Activated naive CD4-positive, alpha-beta T cell treated with anti-CD3 and anti-CD28 coated beads, Interleukin-2, amount 50 U/mL, for 24 hours (primary cell): ENCODE results near the gene MAPK7.
"Not testable (repeated sequence)": the region's sequence is repeated elsewhere in the genome, so short reads cannot be mapped to it uniquely, and the experiment has no call there.

ENCODE experiments used
- H3K27ac Mint-ChIP-seq: one replicate; pipeline ENCODE4 v1.8.0; 2021; ENCODE audit warnings: mild to moderate bottlenecking, mixed read lengths
- H3K27me3 Mint-ChIP-seq: one replicate; pipeline ENCODE4 v1.8.0; 2021; ENCODE audit warnings: mixed read lengths
- H3K36me3 Mint-ChIP-seq: one replicate; pipeline ENCODE4 v1.8.0; 2021; ENCODE audit warnings: mixed read lengths
- H3K4me1 Mint-ChIP-seq: one replicate; pipeline ENCODE4 v1.8.0; 2021; ENCODE audit warnings: mixed read lengths
- H3K4me3 Mint-ChIP-seq: one replicate; pipeline ENCODE4 v1.8.0; 2021; ENCODE audit warnings: mild to moderate bottlenecking, mixed read lengths
- H3K9me3 Mint-ChIP-seq: one replicate; pipeline ENCODE4 v1.8.0; 2021; ENCODE audit warnings: mixed read lengths

Gene MAPK7

DNA sequence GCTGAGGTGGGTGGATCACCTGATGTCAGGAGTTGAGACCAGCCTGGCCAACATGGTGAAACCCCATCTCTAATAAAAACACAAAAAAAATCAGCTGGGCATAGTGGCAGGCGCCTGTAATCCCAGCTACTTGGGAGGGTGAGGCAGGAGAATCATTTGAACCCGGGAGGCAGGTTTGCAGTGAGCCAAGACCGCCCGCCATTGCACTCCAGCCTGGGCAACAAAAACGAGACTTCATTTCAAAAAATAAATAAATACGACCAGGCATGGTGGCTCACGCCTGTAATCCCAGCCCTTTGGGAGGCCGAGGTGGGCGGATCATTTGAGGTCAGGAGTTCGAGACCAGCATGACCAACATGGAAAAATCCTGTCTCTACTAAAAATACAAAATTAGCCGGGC is 24.9 kb upstream of the MAPK7 start:
- not testable (repeated sequence) for H3K27me3 Mint-ChIP-seq, H3K9me3 Mint-ChIP-seq, H3K4me1 Mint-ChIP-seq, H3K4me3 Mint-ChIP-seq, H3K27ac Mint-ChIP-seq, H3K36me3 Mint-ChIP-seq

DNA sequence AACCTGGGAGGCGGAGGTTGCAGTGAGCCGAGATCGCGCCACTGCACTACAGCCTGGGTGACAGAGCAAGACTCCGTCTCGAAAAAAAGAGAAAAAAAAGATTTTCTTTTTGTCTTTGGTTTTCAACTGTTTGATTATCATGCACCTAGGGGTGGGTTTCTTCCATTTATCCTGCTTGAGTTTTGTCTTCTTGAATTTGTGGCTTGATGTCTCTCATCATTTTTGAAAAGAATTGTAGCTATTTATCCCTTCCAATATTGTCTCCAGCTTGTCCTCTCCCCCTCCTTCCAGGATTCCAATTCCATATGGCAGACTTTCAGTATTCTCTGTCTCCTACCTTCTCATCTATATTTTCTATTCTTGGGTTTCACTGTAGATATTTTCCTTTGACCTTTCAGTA is 23.6 kb upstream of the MAPK7 start:
- no peaks in the 10 kb centered on the region for H3K9me3 Mint-ChIP-seq
- H3K27me3 Mint-ChIP-seq, result peaks cover 12% of the 10 kb centered on the region
- no peak overlapping the region for H3K27ac Mint-ChIP-seq
- no peaks in the 10 kb centered on the region for H3K4me1 Mint-ChIP-seq
- H3K4me3 Mint-ChIP-seq, result no peak overlapping the region
- H3K36me3 Mint-ChIP-seq, result no peaks in the 10 kb centered on the region

GRCh38 chr17:19357351-19357750 is 20.9 kb upstream of the MAPK7 start:
- Mint-ChIP-seq H3K27ac (no peak overlapping the region), H3K27me3 (peaks cover 9% of the 10 kb centered on the region), H3K36me3 (no peaks in the 10 kb centered on the region), H3K4me3 (no peak overlapping the region), H3K9me3 (no peaks in the 10 kb centered on the region), H3K4me1 (peaks cover 8% of the 10 kb centered on the region)

DNA sequence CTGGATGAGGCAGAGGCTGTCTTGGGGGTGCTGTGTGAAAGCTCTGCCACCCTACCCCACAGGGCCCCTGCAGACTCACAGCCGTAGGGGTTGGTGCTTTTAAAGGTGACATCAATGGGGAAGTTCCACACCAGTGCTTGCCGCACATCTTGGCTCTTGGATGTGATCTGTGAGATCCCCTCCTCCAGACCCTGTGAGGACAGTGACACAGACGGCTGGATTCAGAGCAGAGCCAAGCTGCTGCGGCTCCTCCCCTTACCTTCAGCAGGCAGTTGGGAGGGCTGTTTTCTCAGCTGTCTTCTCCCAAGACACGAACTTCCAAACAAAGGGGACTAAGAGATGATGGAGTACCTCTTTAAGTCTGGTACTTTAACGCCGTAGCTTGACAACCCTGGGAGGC is 20.5 kb upstream of the MAPK7 start:
- no peaks in the 10 kb centered on the region for H3K9me3 Mint-ChIP-seq
- peaks cover 9% of the 10 kb centered on the region for H3K27me3 Mint-ChIP-seq
- no peaks in the 10 kb centered on the region for H3K36me3 Mint-ChIP-seq
- H3K27ac Mint-ChIP-seq, result no peak overlapping the region
- H3K4me3 Mint-ChIP-seq, result no peak overlapping the region
- H3K4me1 Mint-ChIP-seq, result peaks cover 8% of the 10 kb centered on the region

DNA sequence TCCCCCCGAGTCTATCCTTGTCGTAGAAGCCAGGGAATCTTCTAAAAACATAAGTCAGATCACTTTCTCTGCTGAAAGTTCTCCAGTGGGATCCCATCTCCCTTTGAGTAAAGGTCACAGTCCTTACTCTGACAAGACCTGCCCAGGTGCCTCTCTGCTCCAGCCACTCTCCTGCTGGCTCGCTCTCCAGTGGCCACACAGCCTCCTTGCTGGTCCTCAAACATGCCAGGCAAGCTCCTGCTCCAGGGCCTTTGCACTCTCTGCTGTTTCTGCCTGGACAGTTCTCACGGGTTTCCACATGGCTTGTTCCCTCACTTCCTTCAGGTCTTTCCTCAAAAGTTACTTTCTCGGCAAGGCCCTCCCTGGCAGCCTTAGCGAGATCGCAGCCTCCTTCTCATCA is 19.1 kb upstream of the MAPK7 start:
- no peaks in the 10 kb centered on the region for H3K9me3 Mint-ChIP-seq
- H3K4me1 Mint-ChIP-seq, result peaks cover 8% of the 10 kb centered on the region
- H3K4me3 Mint-ChIP-seq, result no peak overlapping the region
- no peak overlapping the region for H3K27ac Mint-ChIP-seq
- peaks cover 5% of the 10 kb centered on the region for H3K27me3 Mint-ChIP-seq
- H3K36me3 Mint-ChIP-seq, result no peaks in the 10 kb centered on the region

GRCh38 chr17:19359856-19360255 is 18.4 kb upstream of the MAPK7 start:
- Mint-ChIP-seq H3K36me3 (no peaks in the 10 kb centered on the region), H3K27me3 (peaks cover 3% of the 10 kb centered on the region), H3K27ac (no peak overlapping the region), H3K9me3 (no peaks in the 10 kb centered on the region), H3K4me3 (no peak overlapping the region), H3K4me1 (peaks cover 8% of the 10 kb centered on the region)

DNA sequence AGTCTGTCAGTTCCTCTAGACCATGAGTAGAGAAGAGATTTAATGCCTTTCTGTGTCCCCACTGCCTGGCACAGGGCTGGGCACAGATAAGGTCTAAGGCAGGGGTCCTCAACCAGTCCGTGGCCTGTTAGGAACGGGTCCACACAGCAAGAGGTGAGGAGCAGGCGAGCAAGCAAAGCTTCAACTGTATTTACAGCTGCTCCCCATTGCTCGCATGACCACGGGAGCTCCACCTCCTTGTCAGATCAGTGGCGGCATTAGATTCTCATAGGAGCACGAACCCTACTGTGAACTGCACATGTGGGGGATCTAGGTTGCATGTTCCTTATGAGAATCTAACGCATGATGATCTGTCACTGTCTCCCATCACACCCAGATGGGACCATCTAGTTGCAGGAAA is 17.5 kb upstream of the MAPK7 start:
- no peaks in the 10 kb centered on the region for H3K36me3 Mint-ChIP-seq
- no peak overlapping the region for H3K4me3 Mint-ChIP-seq
- H3K27me3 Mint-ChIP-seq, result peaks cover 2% of the 10 kb centered on the region
- H3K9me3 Mint-ChIP-seq, result no peaks in the 10 kb centered on the region
- H3K4me1 Mint-ChIP-seq, result peaks cover 8% of the 10 kb centered on the region
- H3K27ac Mint-ChIP-seq, result no peak overlapping the region

- Mint-ChIP-seq H3K36me3 (no peaks in the 10 kb centered on the region), H3K27me3 (peaks cover 4% of the 10 kb centered on the region), H3K27ac (no peak overlapping the region), H3K4me1 (peaks cover 8% of the 10 kb centered on the region), H3K9me3 (no peaks in the 10 kb centered on the region), H3K4me3 (peak overlapping the region; percentile 89)
Measured at GRCh38 chr17:19361326-19361725, 17.0 kb upstream of the MAPK7 start.

- H3K36me3 Mint-ChIP-seq, result no peaks in the 10 kb centered on the region
- H3K27me3 Mint-ChIP-seq, result peaks cover 4% of the 10 kb centered on the region
- peak overlapping the region; percentile 89 for H3K4me3 Mint-ChIP-seq
- no peaks in the 10 kb centered on the region for H3K9me3 Mint-ChIP-seq
- H3K27ac Mint-ChIP-seq, result peak overlapping the region; percentile 86
- H3K4me1 Mint-ChIP-seq, result peaks cover 8% of the 10 kb centered on the region
Measured at GRCh38 chr17:19361944-19362276, 16.4 kb upstream of the MAPK7 start.

DNA sequence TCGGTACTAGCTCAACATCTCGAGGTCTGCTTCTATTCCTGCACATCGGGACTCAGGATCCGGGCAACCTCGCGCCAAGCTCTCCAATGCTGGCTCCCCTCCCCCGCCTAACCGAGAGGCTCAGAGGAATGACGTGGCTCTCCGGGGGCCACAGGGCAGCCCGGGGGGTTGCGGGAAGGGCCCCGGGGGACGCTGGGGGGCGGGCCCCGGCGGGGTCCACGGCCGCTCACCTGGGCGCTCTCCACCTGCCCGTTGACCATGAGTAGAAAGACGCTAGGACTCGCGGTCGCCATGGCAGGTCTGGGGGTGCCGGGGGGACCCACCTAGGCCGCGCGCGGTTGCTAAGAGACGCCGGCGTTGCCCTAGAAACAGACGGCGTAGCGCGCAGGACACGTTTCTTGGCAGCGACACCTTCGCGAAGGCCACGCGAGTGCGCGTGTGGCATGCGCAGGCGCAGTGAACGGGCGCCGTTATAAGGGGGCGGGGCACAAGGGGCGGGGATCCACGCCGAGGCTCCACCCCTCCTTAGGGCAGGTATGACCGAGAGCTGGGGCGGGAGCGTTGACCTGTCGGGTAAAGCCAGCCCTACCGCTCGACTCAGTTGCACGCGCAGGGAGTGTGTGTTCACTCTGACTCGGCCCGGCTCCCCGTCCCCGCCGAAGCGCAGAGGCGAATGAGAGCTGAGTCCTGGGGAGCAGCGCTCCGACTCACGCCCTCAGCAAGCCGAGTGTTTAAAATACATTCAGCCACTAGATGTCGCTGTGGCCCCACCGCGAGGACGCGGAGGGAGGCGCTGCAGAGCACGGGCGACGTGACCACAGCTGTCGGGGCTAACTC is 15.8 kb upstream of the MAPK7 start, which contains the start of gene B9D1:
TSS of gene B9D1 (minus strand) at position 447 of the 837 bp plus-strand sequence. CDS start at position 293, 154 bp downstream.
- peaks cover 4% of the 10 kb centered on the region for H3K27me3 Mint-ChIP-seq
- no peaks in the 10 kb centered on the region for H3K9me3 Mint-ChIP-seq
- H3K4me1 Mint-ChIP-seq, result peaks cover 8% of the 10 kb centered on the region
- H3K27ac Mint-ChIP-seq, result peak within 1 kb of the TSS; percentile 87
- H3K36me3 Mint-ChIP-seq, result no peaks in the 10 kb centered on the region
- H3K4me3 Mint-ChIP-seq, result peak within 1 kb of the TSS; percentile 89

DNA sequence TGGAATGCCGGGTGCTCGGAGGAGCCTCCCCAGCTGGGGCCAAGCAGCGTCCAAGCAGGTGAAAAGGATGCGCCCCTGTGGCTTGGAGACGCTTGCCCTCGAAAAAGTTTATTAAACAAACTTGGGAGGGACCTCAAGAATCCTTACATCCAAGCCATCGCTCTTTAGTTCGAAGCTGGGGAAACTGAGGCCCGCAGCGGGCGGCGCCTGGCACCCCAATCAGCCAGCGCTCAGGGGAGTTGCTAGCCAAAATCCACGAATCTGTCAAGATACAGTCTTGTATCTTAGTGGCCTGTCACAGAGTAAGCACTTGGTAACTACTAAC is 15.2 kb upstream of the MAPK7 start:
- no peaks in the 10 kb centered on the region for H3K9me3 Mint-ChIP-seq
- peak overlapping the region; percentile 89 for H3K4me3 Mint-ChIP-seq
- H3K27ac Mint-ChIP-seq, result no peak overlapping the region
- peaks cover 4% of the 10 kb centered on the region for H3K27me3 Mint-ChIP-seq
- peaks cover 8% of the 10 kb centered on the region for H3K4me1 Mint-ChIP-seq
- no peaks in the 10 kb centered on the region for H3K36me3 Mint-ChIP-seq

GRCh38 chr17:19363460-19364035 is 14.8 kb upstream of the MAPK7 start:
- Mint-ChIP-seq H3K27me3 (peaks cover 4% of the 10 kb centered on the region), H3K4me1 (peaks cover 8% of the 10 kb centered on the region), H3K36me3 (no peaks in the 10 kb centered on the region), H3K27ac (no peak overlapping the region), H3K9me3 (no peaks in the 10 kb centered on the region), H3K4me3 (no peak overlapping the region)

- Mint-ChIP-seq H3K4me3 (no peak overlapping the region), H3K27me3 (peaks cover 2% of the 10 kb centered on the region), H3K4me1 (peaks cover 20% of the 10 kb centered on the region), H3K27ac (no peak overlapping the region), H3K9me3 (no peaks in the 10 kb centered on the region), H3K36me3 (no peaks in the 10 kb centered on the region)
Measured at GRCh38 chr17:19364699-19365498, 13.4 kb upstream of the MAPK7 start.

DNA sequence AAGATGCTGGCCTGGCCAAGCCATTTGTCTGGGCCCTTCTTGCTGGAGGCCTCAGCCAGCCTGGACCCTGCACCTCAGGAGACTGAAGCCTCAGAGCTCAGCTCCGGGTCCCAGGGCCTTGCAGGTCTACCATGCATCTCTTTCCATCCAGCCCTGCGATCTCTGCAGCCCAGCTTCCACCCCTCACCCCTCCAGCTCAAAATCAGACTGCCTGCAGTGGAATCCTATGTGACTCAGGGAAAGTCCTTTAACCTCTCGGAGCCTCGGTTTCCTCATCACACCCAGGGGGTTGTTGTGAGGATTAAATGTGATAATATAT is 12.8 kb upstream of the MAPK7 start:
- Mint-ChIP-seq H3K4me1 (peaks cover 26% of the 10 kb centered on the region), H3K27ac (no peak overlapping the region), H3K4me3 (no peak overlapping the region), H3K36me3 (no peaks in the 10 kb centered on the region), H3K27me3 (peaks cover 2% of the 10 kb centered on the region), H3K9me3 (no peaks in the 10 kb centered on the region)

DNA sequence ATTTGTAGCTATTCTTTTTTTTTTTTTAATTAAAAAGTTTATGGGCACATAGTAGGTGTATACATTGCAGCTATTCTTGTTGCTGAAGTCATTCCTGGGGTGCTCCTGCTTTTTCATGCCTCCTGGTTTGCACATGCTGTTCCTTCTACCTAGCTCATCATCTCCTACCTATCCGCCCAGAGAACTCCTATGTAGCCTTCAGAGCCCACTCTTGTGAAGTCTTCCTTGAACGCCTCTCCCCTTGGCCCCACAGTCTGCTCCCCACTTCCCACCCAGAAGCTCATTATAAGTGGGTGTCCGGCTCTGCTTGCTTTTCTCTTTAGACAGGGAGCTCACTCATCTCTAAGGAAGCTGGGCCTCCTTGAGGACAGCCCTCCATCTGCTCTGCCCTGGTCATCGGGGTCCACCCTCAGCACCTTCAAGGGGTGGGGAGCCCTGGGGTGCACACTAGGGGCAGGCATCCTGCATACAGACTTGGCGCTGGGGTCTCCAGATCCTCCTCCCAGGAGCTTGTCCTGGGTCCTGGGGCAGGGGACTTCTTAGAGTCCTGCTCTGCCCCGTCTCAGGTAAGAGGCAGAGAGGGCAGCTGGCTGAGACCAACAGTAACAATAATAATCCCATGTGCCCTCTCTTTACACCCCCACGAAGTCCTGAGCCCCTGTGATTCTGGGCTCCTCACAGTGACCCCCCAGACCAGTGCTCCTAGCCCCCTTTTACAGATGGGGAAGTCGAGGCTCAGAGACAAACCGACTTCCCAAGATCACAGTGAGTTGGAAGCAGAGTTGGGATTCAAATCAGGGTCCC is 12.3 kb upstream of the MAPK7 start:
- no peak overlapping the region for H3K4me3 Mint-ChIP-seq
- peak overlapping the region; percentile 30 for H3K27ac Mint-ChIP-seq
- H3K4me1 Mint-ChIP-seq, result peaks cover 29% of the 10 kb centered on the region
- no peaks in the 10 kb centered on the region for H3K9me3 Mint-ChIP-seq
- no peaks in the 10 kb centered on the region for H3K36me3 Mint-ChIP-seq
- peaks cover 2% of the 10 kb centered on the region for H3K27me3 Mint-ChIP-seq

- Mint-ChIP-seq H3K27ac (no peak overlapping the region), H3K9me3 (no peaks in the 10 kb centered on the region), H3K27me3 (peaks cover 2% of the 10 kb centered on the region), H3K4me3 (no peak overlapping the region), H3K4me1 (peaks cover 27% of the 10 kb centered on the region), H3K36me3 (no peaks in the 10 kb centered on the region)
Measured at GRCh38 chr17:19366637-19366972, 11.7 kb upstream of the MAPK7 start.
